PC-3 (cell line): ENCODE data around the gene ENTPD1.

Source experiments
- CTCF ChIP-seq: fragments of 300-600 bp; sonication (generic); conservative IDR thresholded peaks from 2 replicates; pipeline ENCODE4 v1.5.1; 2017; ENCODE audit warnings: antibody characterized with exemption, low read depth, mild to moderate bottlenecking, low read length
- EZH2 ChIP-seq: fragments of 300-600 bp; sonication (generic); IDR thresholded peaks from one replicate; pipeline ENCODE4 v1.6.1; 2017; ENCODE audit warnings: antibody characterized with exemption, mild to moderate bottlenecking, low read length; ENCODE audit not compliant: unreplicated experiment
- EZH2phosphoT487 ChIP-seq: fragments of 300-600 bp; sonication (generic); IDR thresholded peaks from 2 replicates; pipeline ENCODE4 v1.6.1; 2018; ENCODE audit warnings: mild to moderate bottlenecking, antibody characterized with exemption, low read length, borderline replicate concordance

- TF ChIP-seq CTCF (no peak), EZH2phosphoT487 (no peak), EZH2 (no peak)
Observed at GRCh38 chr10:95745501-95745900, 10.5 kb upstream of the ENTPD1 start.
